ENCODE measurements around the gene SF3B1.

Gene SF3B1

DNA sequence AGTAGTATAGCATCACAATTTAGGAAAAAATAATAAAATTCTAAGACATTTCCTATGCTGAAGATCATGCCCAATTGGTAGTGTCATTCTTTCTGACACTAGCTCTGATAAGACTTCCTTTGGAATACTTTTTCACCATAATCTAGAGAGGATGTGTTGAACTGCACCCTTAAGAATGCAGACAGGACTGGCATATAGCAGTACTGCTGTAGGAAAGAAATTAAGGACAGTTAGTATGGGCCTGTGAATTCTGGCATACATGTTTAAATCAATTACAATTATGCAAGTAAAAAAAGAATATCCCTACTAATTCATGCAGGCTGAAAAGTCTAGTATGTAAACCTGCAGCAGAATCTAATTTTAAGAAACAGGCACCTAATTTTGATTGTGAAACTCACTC, 15.4 kb downstream of the SF3B1 start:
- TF ChIP-seq Cebpa-rat (IDR thresholded peaks at IDR 0.05), result no peak
- H3K4me1 ChIP-seq, result no peaks in the 10 kb centered on the region
- H3K27me3 ChIP-seq, result no peaks in the 10 kb centered on the region
- H3K36me3 ChIP-seq, result peaks cover 99% of the 10 kb centered on the region
- no peak overlapping the region for H3K4me3 ChIP-seq
- no peaks in the 10 kb centered on the region for H3K9me3 ChIP-seq
- H3K4me2 ChIP-seq, result no peak overlapping the region
- peaks cover 96% of the 10 kb centered on the region for H4K20me1 ChIP-seq
- no peak overlapping the region for H3K9ac ChIP-seq
- no peak overlapping the region for H3K27ac ChIP-seq

DNA sequence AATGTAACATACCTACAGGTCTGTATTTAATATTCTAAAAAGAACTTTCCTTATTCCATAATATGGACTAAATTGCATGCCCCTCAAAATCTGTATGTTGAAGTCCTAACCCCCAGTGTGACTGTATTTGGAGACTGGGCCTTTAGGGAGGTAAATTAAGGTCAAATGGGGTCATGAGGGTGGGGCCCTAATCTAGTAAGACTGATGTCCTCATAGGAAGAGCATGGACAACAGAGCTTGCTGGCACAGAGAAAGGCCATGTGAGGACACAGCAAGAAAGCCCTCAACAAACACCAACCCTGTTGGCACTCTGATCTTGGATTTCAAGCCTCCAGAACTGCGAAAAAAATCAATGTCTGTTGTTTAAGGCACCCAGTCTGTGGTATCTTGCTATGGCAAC, 18.6 kb downstream of the SF3B1 start:
- Histone ChIP-seq H3K4me3 (no peak overlapping the region), H3K36me3 (peaks cover 99% of the 10 kb centered on the region), H3K27me3 (no peaks in the 10 kb centered on the region), H3K27ac (no peak overlapping the region), H4K20me1 (peaks cover 96% of the 10 kb centered on the region), H3K9me3 (no peaks in the 10 kb centered on the region), H3K9ac (no peak overlapping the region), H3K4me2 (no peak overlapping the region), H3K4me1 (no peaks in the 10 kb centered on the region)
- TF ChIP-seq Cebpa-rat (IDR thresholded peaks at IDR 0.05), result no peak

DNA sequence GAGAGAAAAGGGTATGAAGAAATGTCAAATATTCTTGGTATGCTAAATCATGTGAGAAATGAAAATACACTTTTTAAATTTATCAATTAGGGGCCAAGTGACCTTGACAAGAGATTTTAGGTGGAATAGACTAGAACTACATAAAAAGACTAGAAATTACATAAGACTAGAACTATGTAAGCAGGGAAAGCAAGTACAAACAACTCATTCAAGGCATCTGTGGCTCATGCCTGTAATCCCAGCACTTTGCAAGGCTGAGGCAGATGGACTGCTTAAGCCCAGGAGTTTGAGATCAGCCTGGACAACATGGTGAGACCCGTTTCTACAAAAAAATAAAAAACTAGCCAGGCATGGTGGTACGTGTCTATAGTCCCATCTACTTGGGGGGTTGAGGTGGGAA, 20.3 kb downstream of the SF3B1 start:
- Histone ChIP-seq H3K4me1 (no peaks in the 10 kb centered on the region), H4K20me1 (peaks cover 96% of the 10 kb centered on the region), H3K27ac (no peak overlapping the region), H3K36me3 (peaks cover 100% of the 10 kb centered on the region), H3K4me2 (no peak overlapping the region), H3K9ac (no peak overlapping the region), H3K27me3 (no peaks in the 10 kb centered on the region), H3K4me3 (no peak overlapping the region), H3K9me3 (no peaks in the 10 kb centered on the region)
- TF ChIP-seq Cebpa-rat (IDR thresholded peaks at IDR 0.05), result no peak

DNA sequence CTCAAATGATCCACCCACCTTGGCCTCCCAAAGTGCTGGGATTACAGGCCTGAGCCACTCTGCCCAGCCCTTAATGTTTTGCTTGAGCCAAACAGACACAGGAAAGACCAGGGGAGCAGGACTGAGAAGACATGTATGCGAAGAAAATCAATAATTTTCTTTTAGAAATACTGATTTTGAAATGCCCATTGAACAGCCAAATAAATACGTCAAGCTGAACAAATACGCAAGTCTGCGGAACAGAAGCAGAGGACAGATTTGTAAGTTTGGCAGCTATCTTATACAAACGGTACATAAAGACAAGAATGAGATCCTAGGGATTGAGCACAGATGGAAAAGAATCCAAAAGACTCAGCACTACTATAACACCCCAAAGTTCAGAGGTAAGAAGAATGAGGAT, 20.8 kb downstream of the SF3B1 start:
- H3K4me2 ChIP-seq, result no peak overlapping the region
- H3K9me3 ChIP-seq, result no peaks in the 10 kb centered on the region
- H3K36me3 ChIP-seq, result peaks cover 100% of the 10 kb centered on the region
- H4K20me1 ChIP-seq, result peaks cover 96% of the 10 kb centered on the region
- TF ChIP-seq Cebpa-rat (IDR thresholded peaks at IDR 0.05), result no peak
- no peak overlapping the region for H3K4me3 ChIP-seq
- no peak overlapping the region for H3K9ac ChIP-seq
- H3K27me3 ChIP-seq, result no peaks in the 10 kb centered on the region
- no peak overlapping the region for H3K27ac ChIP-seq
- H3K4me1 ChIP-seq, result no peaks in the 10 kb centered on the region

DNA sequence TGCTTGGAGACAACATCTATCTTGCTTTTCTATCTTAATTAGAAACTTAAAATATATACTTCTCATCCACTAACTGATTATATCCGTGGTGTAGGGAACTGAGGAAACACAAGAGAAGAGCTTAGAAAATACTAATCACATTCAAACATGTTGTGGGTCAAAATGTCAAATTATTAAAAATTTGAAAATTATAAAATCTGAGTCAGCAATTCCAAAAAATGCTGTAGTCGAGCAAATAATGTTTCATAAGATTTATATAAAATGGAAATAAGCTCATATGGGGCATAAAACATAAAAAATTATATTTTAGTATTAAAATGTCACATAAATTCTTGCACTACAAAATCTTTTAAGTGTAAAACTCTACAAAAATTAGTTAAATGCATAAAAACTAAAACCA, 29.2 kb downstream of the SF3B1 start:
- no peaks in the 10 kb centered on the region for H3K9me3 ChIP-seq
- peaks cover 98% of the 10 kb centered on the region for H3K36me3 ChIP-seq
- no peak overlapping the region for H3K4me2 ChIP-seq
- H3K27ac ChIP-seq, result no peak overlapping the region
- no peak overlapping the region for H3K4me3 ChIP-seq
- TF ChIP-seq Cebpa-rat (IDR thresholded peaks at IDR 0.05), result no peak
- H4K20me1 ChIP-seq, result peaks cover 80% of the 10 kb centered on the region
- no peak overlapping the region for H3K9ac ChIP-seq
- no peaks in the 10 kb centered on the region for H3K27me3 ChIP-seq
- no peaks in the 10 kb centered on the region for H3K4me1 ChIP-seq

DNA sequence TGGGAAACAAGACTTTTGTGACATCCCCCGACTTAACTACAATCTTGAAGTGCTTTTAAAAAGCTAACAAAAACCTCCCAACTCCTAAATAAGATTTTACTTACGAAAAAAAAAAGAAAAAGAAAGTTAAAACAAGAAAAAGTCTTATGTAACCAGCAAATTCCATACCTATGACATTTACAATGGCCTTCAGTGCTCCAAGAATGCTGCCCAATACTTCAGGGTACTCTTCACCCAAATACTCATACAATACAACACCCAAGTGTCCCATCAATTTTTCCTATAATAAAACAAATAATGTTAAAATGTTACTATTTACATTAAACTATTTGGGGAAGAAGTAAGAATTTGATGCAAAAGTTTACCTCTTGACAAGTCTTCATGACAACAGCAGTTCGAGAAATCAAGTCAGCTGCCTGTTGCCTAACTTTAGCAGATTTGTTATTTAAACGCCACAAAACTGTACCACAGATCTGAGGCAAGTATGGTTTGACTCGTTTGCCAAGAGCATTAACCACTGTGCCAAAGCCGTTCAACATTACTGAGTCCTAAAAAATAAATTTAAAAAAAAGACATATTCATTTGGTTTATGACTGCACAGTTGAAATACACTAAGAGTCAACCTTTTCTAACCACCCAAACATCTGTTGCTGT, 34.8 kb downstream of the SF3B1 start:
- Histone ChIP-seq H3K27ac (no peak overlapping the region), H4K20me1 (peaks cover 83% of the 10 kb centered on the region), H3K27me3 (no peaks in the 10 kb centered on the region), H3K4me2 (no peak overlapping the region), H3K9ac (no peak overlapping the region), H3K4me1 (no peaks in the 10 kb centered on the region), H3K4me3 (no peak overlapping the region), H3K9me3 (no peaks in the 10 kb centered on the region), H3K36me3 (peaks cover 99% of the 10 kb centered on the region)
- no peak for TF ChIP-seq Cebpa-rat (IDR thresholded peaks at IDR 0.05)

DNA sequence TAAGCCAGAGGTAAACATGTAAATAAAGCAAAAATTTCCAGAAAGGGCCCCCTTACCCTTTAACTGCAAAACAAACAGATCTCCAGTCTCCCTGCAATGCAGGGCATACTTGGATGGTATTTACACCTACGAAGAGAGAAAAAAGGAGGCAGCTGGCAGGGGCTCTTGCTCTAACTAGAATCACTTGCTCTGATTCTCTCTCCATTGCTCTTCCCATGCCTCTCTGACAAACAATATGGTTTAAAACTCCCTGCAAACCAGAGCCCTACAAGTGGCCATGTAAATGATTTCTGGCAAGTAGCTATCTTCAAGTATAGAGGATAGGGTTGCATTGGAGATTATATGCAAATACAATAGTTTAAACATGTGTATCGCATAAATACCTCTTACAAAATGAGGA, 35.9 kb downstream of the SF3B1 start:
- H3K27ac ChIP-seq, result no peak overlapping the region
- no peak overlapping the region for H3K9ac ChIP-seq
- H3K36me3 ChIP-seq, result peaks cover 99% of the 10 kb centered on the region
- H3K4me1 ChIP-seq, result no peaks in the 10 kb centered on the region
- H3K4me2 ChIP-seq, result no peak overlapping the region
- H3K9me3 ChIP-seq, result no peaks in the 10 kb centered on the region
- H3K27me3 ChIP-seq, result no peaks in the 10 kb centered on the region
- H3K4me3 ChIP-seq, result no peak overlapping the region
- peaks cover 84% of the 10 kb centered on the region for H4K20me1 ChIP-seq
- TF ChIP-seq Cebpa-rat (IDR thresholded peaks at IDR 0.05), result no peak

DNA sequence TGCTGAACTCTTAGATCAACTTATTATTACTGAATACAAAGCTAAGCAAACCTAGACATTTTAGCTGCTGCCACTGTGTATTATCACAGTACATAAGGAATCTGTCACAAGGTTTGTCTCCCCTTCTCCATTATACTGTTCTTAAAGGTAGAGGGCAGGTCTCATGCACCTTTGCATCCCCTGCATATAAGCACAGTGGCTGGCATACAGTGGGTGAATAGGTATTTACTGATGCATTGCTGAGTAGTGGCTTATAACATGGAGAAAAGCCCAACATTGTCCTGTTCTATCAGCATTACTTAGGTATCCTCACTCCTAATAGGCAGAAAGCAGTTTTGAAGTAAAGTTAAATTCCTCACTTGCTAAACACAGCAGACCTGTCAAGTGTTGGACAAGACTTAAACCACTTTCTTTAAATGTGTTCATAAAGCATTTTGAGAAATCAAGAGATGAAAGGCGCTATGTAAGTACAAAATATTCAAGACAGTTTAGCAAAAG, 43.6 kb downstream of the SF3B1 start:
- H3K4me2 ChIP-seq, result no peak overlapping the region
- no peak overlapping the region for H3K27ac ChIP-seq
- no peaks in the 10 kb centered on the region for H3K27me3 ChIP-seq
- H3K36me3 ChIP-seq, result peaks cover 72% of the 10 kb centered on the region
- H3K9ac ChIP-seq, result no peak overlapping the region
- no peak for TF ChIP-seq Cebpa-rat (IDR thresholded peaks at IDR 0.05)
- H3K4me1 ChIP-seq, result no peaks in the 10 kb centered on the region
- H4K20me1 ChIP-seq, result peaks cover 54% of the 10 kb centered on the region
- no peaks in the 10 kb centered on the region for H3K9me3 ChIP-seq
- no peak overlapping the region for H3K4me3 ChIP-seq

DNA sequence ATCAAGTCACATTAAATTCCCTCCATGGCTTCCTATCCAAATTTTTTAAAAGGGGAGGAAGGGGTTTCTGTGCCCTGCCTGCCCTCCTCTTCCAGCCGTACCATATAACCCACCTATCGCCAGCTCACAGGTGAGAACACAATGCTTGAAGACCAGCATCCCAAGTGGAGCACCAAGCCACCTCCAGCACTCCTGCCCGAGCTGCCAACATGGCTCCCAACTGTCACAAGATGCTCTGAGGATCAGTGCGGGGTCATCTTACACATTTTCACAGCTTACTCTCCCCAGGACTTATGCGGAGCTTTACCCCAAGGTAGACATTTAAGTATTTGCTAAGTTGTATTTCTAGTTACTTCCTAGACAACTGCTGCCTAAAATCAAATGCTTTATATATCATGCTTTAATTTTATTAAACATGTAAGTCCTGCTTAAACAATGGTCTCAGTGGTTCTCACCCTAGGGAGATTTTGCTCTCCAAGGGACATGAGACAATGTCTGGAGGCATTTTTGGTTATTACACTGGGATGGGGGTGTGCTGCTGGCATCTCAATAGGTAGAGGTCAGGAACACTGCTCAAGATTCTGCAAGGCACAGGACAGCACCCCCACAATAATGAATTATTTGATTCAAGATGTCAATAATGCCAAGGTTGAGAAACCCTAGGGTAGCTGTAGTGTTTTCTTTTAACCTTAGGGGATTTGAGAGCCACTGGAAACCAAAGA, 45.8 kb downstream of the SF3B1 start:
- Histone ChIP-seq H3K4me2 (no peak overlapping the region), H3K9ac (no peak overlapping the region), H3K4me3 (no peak overlapping the region), H3K36me3 (peaks cover 50% of the 10 kb centered on the region), H3K27me3 (no peaks in the 10 kb centered on the region), H3K27ac (no peak overlapping the region), H3K9me3 (no peaks in the 10 kb centered on the region), H4K20me1 (peaks cover 38% of the 10 kb centered on the region; the same call in 1 of the 2 replicates), H3K4me1 (no peaks in the 10 kb centered on the region)
- TF ChIP-seq Cebpa-rat (IDR thresholded peaks at IDR 0.05), result no peak

DNA sequence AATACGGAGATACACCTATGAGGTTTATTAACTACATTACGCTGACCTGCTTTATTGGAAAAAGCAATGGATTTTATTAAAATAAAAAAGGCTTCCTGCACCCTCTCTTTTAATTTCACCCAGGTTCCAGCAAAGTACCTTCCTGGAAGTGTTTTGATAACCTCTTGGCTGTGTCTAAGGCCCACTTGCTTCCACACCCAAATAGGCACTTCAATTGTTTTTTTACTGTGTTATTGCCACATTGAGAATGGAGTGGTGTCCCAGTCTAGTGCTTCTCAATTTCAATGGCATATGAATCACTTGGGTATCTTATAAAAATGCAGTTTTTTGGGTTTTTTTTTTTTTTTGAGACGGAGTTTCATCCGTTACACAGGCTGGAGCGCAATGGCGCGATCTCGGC, 47.6 kb downstream of the SF3B1 start:
- Histone ChIP-seq H4K20me1 (peaks cover 22% of the 10 kb centered on the region; the same call in 1 of the 2 replicates), H3K27me3 (no peaks in the 10 kb centered on the region), H3K9me3 (no peaks in the 10 kb centered on the region), H3K4me1 (no peaks in the 10 kb centered on the region), H3K4me2 (no peak overlapping the region), H3K9ac (no peak overlapping the region), H3K36me3 (peaks cover 31% of the 10 kb centered on the region), H3K27ac (no peak overlapping the region), H3K4me3 (no peak overlapping the region)
- TF ChIP-seq Cebpa-rat (IDR thresholded peaks at IDR 0.05), result no peak
